ENCODE measurements around the gene SIRPB1.

DNA sequence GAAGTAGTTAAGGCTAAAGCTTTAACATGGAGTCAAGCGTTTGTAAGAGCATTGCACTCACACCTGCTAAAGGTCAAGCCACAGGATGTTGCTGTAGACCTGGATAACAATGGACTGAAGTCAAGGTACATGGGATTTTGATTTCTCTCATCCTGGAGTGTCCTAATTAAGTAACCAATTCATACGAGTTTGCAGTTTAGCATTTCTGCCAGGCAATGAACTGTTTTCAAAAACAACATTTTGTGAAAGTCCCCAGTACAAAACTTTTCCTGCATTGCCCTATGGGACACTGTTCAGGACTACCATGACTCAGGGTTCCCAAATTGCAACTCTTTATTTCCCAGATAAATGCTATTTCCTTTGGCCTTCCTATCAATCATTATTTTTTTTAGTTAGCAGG, 17.4 kb upstream of the SIRPB1 start:
- TF ChIP-seq EZH2 (IDR thresholded peaks at IDR 0.05; ENCODE audit: insufficient read depth, poor library complexity, severe bottlenecking) (no peak), EZH2phosphoT487 (IDR thresholded peaks at IDR 0.05; ENCODE audit: insufficient read depth, low read depth) (no peak)
